Measurements from ENCODE around the gene PLEKHA7. TPM values are rescaled to one million over a fixed set of nuclear protein-coding genes. Genes with fewer than 3 reads are reported as not detected.

The PLEKHA7 gene
- total RNA-seq, 2 donors from 2014 or later: 17.5 to 21.9 TPM

DNA sequence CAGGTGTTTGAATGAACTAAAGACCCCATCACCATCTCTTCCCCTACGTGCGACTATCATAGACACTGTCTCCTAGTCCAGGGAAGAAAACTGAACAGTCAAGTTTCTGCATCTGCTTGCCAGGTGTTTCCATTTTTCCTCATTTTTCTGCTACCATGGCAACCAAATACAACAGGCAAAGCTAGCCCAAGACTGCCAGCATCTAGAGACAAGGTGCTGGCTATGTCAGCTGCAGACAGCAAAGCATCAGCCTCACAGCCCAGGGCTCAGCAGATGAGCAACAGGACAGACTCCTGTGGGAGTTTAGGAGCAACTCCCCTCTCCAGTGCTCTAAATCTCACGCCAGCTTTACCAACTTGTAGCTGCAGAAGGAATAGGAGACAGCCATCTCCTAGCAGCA lies 151.5 kb downstream of the PLEKHA7 start:
- 86 to 92% methylated on average over 2 to 3 of the region's 3 CpGs for WGBS, 2 experiments (ENCODE audit: insufficient coverage in 1 of 2, insufficient read length in 1 of 2)
- TF ChIP-seq, protein P1, sequence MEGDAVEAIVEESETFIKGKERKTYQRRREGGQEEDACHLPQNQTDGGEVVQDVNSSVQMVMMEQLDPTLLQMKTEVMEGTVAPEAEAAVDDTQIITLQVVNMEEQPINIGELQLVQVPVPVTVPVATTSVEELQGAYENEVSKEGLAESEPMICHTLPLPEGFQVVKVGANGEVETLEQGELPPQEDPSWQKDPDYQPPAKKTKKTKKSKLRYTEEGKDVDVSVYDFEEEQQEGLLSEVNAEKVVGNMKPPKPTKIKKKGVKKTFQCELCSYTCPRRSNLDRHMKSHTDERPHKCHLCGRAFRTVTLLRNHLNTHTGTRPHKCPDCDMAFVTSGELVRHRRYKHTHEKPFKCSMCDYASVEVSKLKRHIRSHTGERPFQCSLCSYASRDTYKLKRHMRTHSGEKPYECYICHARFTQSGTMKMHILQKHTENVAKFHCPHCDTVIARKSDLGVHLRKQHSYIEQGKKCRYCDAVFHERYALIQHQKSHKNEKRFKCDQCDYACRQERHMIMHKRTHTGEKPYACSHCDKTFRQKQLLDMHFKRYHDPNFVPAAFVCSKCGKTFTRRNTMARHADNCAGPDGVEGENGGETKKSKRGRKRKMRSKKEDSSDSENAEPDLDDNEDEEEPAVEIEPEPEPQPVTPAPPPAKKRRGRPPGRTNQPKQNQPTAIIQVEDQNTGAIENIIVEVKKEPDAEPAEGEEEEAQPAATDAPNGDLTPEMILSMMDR (conservative IDR thresholded peaks at IDR 0.05): no peak

DNA sequence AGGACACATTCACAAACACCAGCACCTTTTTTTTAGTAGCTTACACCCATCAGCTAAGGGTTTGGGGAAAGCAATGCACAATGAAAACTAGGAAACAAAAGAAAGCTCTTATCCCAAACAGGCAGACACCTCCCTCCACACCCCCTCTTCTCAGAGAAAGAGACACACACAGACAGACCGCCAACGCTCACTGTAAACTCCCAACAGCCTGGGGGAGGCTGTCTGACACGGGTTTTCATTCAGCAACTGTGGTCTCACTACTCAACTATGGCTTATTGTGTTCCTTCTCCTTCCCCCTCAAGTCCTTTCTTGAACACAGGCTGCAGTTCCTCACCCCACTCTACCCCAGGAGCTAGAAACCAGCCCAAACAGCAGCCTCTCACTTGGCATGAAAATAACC lies 152.4 kb downstream of the PLEKHA7 start:
- Mint-ChIP-seq H3K27me3 (ENCODE audit: insufficient read depth) (no peaks in the 10 kb centered on the region), H3K27ac (no peak overlapping the region), H3K36me3 (ENCODE audit: low read depth) (peaks cover 5% of the 10 kb centered on the region), H3K4me1 (peaks cover 45% of the 10 kb centered on the region), H3K9me3 (no peaks in the 10 kb centered on the region), H3K4me3 (no peak overlapping the region)
- peak overlapping the region; percentile 4 for H3K27ac ChIP-seq (ENCODE audit: low read depth, low read length)
- H3K9me3 ChIP-seq (ENCODE audit: control insufficient read depth, low read length): no peaks in the 10 kb centered on the region
- 85% methylated on average over 3 of the region's 3 CpGs; no CpG with 5 or more reads in 1 of the 2 experiments for WGBS, 2 experiments (ENCODE audit: insufficient coverage in 1 of 2, insufficient read length in 1 of 2)
- H3K4me1 ChIP-seq (ENCODE audit: control insufficient read depth, insufficient read depth, low read length): peaks cover 13% of the 10 kb centered on the region
- no peak overlapping the region for H3K4me3 ChIP-seq (ENCODE audit: low read length)
- DNase-seq: no peak
- no peaks in the 10 kb centered on the region for H3K27me3 ChIP-seq (ENCODE audit: control insufficient read depth, insufficient read depth, low read length, poor library complexity, severe bottlenecking)
- TF ChIP-seq, protein P1 (conservative IDR thresholded peaks at IDR 0.05): no peak
- H3K9ac ChIP-seq (ENCODE audit: extremely low read depth, low read length, poor library complexity, severe bottlenecking): no peak overlapping the region
- H3K36me3 ChIP-seq (ENCODE audit: control insufficient read depth, insufficient read depth, low read length): no peaks in the 10 kb centered on the region

More for the DNA sequence above, 151.5 kb downstream of the PLEKHA7 start:
- Mint-ChIP-seq H3K4me1 (peaks cover 43% of the 10 kb centered on the region), H3K27me3 (ENCODE audit: insufficient read depth) (no peaks in the 10 kb centered on the region), H3K36me3 (ENCODE audit: low read depth) (peaks cover 5% of the 10 kb centered on the region), H3K4me3 (no peak overlapping the region), H3K9me3 (no peaks in the 10 kb centered on the region), H3K27ac (no peak overlapping the region)
- H3K9me3 ChIP-seq (ENCODE audit: control insufficient read depth, low read length): no peaks in the 10 kb centered on the region
- H3K27ac ChIP-seq (ENCODE audit: low read depth, low read length): peak overlapping the region; percentile 12
- no peaks in the 10 kb centered on the region for H3K36me3 ChIP-seq (ENCODE audit: control insufficient read depth, insufficient read depth, low read length)
- no peak overlapping the region for H3K4me3 ChIP-seq (ENCODE audit: low read length)
- H3K27me3 ChIP-seq (ENCODE audit: control insufficient read depth, insufficient read depth, low read length, poor library complexity, severe bottlenecking): no peaks in the 10 kb centered on the region
- DNase-seq: no peak
- H3K9ac ChIP-seq (ENCODE audit: extremely low read depth, low read length, poor library complexity, severe bottlenecking): no peak overlapping the region
- peaks cover 9% of the 10 kb centered on the region for H3K4me1 ChIP-seq (ENCODE audit: control insufficient read depth, insufficient read depth, low read length)

DNA sequence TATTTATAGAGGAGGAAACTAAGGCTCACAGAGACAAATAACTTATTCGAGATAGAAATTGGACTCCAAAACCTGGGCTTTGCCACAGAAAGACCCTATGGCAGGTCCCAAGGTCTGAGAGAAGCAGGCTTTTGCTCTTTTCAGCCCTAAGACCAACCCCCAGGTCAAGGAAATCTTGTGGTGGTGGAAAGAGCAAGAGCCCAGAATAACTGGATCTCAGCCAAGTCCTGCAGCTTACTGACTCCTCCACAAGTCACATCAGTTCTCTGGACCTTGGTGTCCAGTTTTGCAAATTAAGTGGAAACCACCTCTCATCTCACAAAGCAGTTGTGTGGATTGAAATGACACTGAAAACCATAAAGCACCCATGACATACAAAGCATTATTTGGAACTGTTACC lies 153.6 kb downstream of the PLEKHA7 start:
- H3K4me3 ChIP-seq (ENCODE audit: low read length): no peak overlapping the region
- no peak overlapping the region for H3K27ac ChIP-seq (ENCODE audit: low read depth, low read length)
- H3K4me1 ChIP-seq (ENCODE audit: control insufficient read depth, insufficient read depth, low read length): peaks cover 19% of the 10 kb centered on the region
- Mint-ChIP-seq H3K9me3 (no peaks in the 10 kb centered on the region), H3K36me3 (ENCODE audit: low read depth) (peaks cover 5% of the 10 kb centered on the region), H3K27me3 (ENCODE audit: insufficient read depth) (no peaks in the 10 kb centered on the region), H3K27ac (no peak overlapping the region), H3K4me3 (no peak overlapping the region), H3K4me1 (peaks cover 45% of the 10 kb centered on the region)
- TF ChIP-seq, protein P1 (conservative IDR thresholded peaks at IDR 0.05): no peak
- 100% methylated on average over 1 of the region's 1 CpG for WGBS, 2 experiments (ENCODE audit: insufficient coverage in 1 of 2, insufficient read length in 1 of 2)
- no peaks in the 10 kb centered on the region for H3K36me3 ChIP-seq (ENCODE audit: control insufficient read depth, insufficient read depth, low read length)
- H3K9ac ChIP-seq (ENCODE audit: extremely low read depth, low read length, poor library complexity, severe bottlenecking): no peak overlapping the region
- no peaks in the 10 kb centered on the region for H3K27me3 ChIP-seq (ENCODE audit: control insufficient read depth, insufficient read depth, low read length, poor library complexity, severe bottlenecking)
- no peak for DNase-seq
- H3K9me3 ChIP-seq (ENCODE audit: control insufficient read depth, low read length): no peaks in the 10 kb centered on the region
